GM20000 (cell line): Measurements from ENCODE around the gene XPO1.
"Not testable (repeated sequence)": the region's sequence is repeated elsewhere in the genome, so short reads cannot be mapped to it uniquely, and the experiment has no call there.

Source experiments
- DNase-seq: peaks from one replicate; pipeline ENCODE4 v3.0.0; 2012; ENCODE audit warnings: low spot score
- TF ChIP-seq, protein P1 (sequence below): IDR thresholded peaks from 2 replicates; pipeline ENCODE4 v1.5.1; 2012; ENCODE audit warnings: mild to moderate bottlenecking, control low read depth; ENCODE audit errors: extremely low read depth, missing control alignments

The XPO1 gene

DNA sequence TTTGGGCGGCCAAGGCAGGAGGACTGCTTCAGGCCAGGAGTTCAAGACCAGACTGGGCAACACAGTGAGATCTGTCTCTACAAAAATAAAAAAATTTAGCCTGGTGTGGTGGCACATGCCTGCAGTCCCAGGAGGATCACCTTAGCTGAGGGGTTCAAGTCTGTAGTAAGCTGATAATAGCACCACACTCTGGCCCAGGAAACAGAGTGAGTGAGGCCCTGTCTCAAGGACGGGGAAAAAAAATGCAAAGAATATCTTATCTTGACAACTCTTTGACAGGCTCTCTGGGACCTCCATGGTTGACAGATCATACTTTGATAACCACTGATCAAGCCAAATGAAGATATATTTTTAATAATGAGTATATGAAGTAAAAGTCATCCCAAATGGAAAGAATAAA, 89.9 kb downstream of the XPO1 start:
- TF ChIP-seq, protein P1, sequence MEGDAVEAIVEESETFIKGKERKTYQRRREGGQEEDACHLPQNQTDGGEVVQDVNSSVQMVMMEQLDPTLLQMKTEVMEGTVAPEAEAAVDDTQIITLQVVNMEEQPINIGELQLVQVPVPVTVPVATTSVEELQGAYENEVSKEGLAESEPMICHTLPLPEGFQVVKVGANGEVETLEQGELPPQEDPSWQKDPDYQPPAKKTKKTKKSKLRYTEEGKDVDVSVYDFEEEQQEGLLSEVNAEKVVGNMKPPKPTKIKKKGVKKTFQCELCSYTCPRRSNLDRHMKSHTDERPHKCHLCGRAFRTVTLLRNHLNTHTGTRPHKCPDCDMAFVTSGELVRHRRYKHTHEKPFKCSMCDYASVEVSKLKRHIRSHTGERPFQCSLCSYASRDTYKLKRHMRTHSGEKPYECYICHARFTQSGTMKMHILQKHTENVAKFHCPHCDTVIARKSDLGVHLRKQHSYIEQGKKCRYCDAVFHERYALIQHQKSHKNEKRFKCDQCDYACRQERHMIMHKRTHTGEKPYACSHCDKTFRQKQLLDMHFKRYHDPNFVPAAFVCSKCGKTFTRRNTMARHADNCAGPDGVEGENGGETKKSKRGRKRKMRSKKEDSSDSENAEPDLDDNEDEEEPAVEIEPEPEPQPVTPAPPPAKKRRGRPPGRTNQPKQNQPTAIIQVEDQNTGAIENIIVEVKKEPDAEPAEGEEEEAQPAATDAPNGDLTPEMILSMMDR: no peak
- DNase-seq: no peak

DNA sequence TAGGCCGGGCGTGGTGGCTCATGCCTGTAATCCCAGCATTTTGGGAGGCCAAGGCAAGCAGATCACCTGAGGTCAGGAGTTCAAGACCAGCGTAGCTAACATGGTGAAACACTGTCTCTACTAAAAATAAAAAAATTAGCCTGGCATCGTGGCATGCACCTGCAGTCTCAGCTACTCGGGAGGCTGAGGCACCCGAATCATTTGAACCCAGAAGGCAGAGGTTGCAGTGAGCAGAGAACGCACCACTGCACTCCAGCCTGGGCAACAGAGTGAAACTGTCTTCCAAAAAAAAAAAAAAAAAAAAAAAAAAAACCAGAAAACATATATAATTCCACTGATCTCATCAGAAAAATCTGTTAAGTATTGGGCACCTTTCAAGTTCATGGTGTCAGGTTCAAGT, 91.2 kb downstream of the XPO1 start:
- DNase-seq: not testable (repeated sequence)

DNA sequence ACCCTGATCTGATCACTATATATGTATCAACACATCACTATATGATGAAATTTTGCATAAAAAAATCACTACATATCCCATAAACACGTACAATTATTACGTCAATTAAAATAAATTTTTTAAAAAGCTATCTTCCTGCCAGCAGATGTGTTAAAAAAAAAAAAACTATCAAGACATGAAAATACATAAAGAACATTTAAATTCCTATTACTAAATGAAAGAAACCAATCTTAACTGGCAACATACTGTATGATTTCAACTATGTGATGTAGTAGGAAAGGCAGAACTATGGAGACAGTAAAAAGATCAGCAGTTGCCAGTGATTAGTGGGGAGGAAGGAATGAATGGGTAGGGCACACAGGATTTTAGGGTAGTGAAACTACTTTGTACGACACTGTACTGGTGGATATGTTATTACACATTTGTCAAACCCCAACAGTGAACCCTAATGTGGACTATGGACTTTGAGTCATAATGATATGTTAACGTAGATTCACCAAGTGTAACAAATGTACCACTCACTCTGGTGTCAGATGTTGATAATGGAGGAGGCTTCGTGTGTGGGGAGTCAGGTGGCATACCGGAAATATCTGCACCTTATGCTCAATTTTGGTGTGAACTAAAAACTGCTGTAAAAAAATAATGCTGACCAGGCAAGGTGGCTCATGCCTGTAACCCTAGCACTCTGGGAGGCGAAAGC, 94.7 kb downstream of the XPO1 start:
- TF ChIP-seq, protein P1: no peak
- DNase-seq: peak; percentile 16

DNA sequence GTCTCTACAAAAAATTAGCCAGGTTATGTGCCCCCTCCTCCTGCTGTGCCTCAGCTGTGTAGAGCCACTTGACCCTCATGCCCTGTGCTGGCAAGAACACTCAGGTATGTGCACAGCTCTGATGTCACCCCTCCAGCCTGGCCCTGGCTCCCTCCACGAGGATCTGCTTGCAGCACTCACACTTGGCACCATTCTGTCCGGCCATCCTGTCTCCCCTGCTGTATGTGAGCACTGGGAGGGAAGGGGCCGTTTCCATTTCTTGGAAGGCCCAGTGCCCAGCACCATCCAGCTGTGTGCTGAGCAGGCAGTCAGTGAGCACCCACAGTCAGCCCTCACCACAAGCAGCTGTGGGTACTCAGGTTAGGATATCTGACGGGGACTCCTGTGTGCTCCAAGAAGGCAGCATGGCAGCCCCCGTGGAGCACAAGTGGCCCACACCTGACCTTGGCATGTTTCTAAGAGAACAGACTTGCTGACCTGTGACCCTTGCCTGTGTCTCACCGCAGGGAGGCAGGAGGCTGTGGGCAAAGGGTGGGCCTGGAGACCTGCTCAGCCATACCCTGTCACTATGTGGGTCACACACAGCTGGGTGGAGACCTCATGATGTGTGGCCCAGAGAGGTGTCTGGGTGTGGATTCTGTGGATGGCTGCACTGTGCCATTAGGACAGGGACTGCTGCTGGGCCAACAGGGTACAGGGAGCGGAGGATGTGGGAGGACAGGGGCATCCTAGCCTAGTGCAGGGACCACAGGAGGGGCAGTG, 98.7 kb downstream of the XPO1 start:
- DNase-seq: no peak
- TF ChIP-seq, protein P1: no peak

DNA sequence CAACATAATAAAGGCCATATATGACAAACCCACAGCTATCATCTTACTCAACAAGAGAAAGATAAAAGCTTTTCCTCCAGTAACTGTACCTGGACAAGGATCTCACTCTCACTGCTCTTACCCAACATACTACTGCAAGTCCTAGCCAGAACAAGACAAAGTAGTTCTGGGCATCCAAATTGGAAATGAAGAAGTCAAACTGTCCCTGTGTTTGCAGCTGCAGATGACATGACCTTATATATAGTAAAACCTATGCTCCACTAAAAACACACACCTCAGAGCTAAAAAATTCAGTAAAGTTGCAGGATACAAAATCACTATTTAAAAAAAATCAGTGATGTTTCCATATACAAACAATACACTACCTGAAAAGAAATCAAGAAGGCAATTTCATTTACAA, 99.5 kb downstream of the XPO1 start:
- no peak for DNase-seq
- TF ChIP-seq, protein P1: no peak

DNA sequence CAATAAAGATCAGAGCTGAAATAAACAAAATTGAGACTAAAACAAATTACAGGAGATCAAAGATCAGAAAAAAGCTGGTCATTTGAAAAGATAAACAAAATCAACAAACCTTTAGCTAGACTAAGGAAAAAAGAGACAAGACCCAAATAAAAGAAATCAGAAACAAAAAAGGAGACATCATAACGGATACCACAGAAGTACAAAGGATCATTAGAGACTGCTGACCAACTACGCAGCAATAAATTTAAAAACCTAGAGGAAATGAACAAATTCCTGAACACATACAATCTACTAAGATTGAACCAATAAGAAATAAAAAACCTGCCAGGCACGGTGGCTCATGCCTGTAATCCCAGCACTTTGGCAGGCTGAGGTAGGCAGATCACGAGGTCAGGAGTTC, 101.0 kb downstream of the XPO1 start:
- no peak for DNase-seq
- TF ChIP-seq, protein P1: no peak

DNA sequence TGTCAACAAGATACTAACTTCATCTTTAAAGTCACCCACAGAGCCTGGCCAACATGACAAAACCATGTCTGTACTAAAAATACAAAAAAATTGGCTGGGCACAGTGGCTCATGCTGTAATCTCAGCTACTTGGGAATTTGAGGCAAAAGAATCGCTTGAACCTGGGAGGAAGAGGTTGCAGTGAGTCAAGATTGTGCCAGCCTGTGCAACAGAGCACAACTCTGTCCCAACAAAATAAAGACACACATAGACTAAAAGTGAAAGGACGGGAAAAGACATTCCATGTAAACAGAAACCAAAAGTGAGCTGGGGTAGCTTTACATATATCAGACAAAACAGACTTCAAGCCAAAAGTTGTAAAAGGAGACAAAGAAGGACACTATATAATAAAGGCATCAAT, 102.1 kb downstream of the XPO1 start:
- TF ChIP-seq, protein P1: no peak
- DNase-seq: no peak
